G401.6 (cell line): ENCODE results near the gene UBE3A.
A peak's percentile ranks its signal among the peaks of the same experiment; 100 is the strongest.
"Not testable (repeated sequence)": the region's sequence is repeated elsewhere in the genome, so short reads cannot be mapped to it uniquely, and the experiment has no call there.

ENCODE experiments used
- FAIRE-seq: peaks from 2 replicates; lab custom pipeline; 2012; peaks lifted over from hg19 to GRCh38; lab: Jason Lieb, UNC

Gene UBE3A

DNA sequence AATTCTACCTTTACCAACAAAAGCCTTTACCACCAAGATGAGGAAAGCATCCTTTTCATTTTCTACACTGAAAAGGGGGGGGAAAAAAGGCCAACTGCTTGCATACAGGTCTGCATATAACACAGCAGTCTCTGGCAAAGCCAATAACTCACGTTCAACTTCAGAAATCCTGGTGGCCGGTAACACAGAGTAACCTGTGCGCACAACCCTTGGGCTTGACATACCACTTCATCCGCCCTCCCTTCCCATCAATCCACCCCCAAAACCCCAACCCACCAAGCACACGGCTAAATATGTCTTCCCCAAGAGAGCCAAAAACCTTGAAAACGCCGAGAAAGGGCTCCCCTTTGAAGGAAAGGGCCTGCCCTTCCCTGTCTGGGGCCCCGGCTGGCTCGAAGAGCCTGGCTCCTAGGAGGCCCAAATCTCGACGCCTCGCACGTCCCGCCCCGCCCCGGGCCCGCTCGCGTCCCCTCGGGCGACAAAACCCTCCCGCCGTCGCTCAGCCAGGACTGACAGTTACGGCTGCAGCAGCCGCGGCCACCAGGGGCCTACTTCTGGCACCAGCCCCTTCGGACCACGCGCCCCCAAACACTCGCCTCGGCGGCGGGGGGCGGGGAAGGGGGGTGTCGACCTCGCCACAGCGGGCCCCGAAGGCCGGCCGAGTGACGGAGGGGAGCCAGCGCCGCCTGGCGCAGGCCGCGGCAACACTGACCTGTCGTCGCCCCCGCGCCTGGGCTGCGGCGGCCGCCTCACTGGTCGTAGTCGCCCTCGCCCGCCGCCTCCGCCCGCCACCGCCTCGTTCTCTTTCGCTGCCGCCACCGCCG lies 835 bp downstream of the UBE3A start:
- no peak for FAIRE-seq

DNA sequence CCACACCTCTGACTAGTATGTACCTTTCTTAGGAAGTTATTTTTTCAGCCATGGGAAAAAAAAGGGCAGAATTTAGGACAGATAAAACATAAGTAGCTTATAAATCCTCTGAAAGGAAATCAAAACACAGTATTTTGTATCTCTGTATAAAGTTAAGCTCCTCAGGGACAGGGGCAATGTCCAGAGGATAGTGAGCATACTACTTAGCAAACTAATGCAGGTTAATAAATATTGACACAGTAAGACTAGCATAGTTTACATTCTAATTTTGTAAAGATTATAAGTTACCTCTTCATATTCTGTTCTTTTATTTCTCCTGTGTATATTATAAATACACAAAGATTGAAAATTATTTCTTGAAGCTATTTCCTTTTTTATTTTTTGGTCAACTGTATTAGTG lies 2.1 kb downstream of the UBE3A start:
- FAIRE-seq: peak; percentile 76

DNA sequence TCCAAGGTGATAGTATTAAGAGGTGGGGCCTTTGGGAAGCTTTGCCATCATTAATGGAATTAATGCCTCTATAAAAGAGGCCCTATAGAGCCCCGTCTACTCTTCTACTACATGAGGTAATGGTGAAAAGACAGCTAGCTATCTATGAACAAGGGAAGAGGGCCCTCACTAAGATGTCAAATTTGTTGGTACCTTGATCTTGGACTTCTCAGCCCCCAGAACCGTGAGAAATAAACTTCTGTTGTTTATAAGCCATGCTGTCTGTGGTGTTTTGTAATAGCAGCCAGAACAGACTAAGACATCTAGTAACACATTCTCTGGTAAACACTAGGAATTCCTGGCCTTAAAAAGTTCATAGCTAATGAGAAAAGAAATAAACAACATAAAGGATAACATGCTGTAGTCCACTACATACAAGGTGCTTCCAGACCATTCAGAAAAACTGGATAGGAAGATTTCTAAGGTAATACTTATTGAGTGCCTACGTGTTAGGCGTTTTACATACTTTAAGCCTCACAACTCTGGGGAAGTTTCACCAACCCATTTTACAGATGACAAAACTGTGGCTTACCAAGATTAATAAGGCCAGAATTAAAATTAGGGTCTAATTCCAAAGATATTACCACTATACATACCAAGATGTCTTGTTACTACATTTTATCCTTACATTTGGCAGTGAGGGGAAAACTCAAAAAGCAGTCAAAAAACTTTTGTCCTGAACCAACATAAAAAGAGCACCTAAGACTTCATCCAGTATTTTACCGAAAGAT lies 3.2 kb downstream of the UBE3A start:
- no peak for FAIRE-seq

GRCh38 chr15:25433118-25433865 lies 5.5 kb downstream of the UBE3A start:
- FAIRE-seq: no peak

GRCh38 chr15:25431836-25432561 lies 6.8 kb downstream of the UBE3A start:
- FAIRE-seq: no peak

DNA sequence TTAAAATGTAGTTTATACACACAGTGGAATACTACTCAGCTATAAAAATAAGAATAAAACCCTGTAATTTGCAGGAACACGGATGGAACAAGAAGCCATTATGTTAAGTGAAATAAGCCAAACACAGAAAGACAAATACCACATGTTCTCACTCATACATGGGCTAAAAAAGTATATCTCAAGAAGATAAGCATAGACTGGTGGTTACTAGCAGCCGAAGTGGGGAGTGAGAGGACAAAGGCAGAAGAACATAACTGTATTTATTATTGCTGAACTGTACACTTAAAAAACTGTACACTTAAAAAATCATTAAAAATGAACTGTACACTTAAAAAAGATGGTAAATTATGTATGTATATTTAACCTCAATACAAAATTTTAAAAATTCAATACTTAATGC lies 11.0 kb downstream of the UBE3A start:
- FAIRE-seq: no peak

- FAIRE-seq: no peak
These were observed 11.8 kb downstream of the UBE3A start for GRCh38 chr15:25426896-25427610.

DNA sequence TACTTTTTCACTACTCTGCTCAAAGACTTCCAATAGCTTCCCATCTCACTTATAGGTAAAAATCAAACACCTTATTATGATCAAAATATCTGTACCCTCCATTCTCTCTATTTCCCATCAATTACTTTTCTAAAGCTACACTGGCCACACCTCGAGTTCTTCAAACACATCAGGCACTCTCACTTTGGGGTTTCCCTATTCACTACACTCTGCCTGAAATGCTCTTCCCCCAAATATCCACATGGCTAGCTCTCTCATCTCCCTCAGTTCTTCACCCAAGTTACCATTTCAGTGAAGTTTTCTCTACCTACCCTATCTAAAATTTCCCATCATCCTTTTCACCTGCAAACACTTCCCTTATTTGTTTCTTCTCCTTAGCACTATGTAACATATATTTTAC lies 14.8 kb downstream of the UBE3A start:
- FAIRE-seq: no peak

DNA sequence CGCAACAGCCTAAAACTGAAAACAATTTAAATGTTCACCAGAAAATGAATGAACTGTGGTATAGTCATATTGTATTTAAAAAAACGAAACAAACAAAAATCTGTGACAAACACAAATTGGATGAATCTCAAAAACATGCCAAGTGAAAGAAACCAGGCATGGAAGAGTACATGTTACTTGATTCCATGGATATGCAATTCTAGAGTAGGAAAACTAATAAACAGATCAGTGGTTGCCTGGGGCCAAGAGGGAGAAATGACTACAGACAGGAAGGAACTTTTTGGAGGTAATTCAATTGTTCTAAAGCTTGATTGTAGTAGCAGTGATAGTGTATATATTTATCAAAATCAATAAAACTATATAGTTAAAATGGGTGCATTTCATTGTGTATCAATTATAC lies 16.8 kb downstream of the UBE3A start:
- no peak for FAIRE-seq

DNA sequence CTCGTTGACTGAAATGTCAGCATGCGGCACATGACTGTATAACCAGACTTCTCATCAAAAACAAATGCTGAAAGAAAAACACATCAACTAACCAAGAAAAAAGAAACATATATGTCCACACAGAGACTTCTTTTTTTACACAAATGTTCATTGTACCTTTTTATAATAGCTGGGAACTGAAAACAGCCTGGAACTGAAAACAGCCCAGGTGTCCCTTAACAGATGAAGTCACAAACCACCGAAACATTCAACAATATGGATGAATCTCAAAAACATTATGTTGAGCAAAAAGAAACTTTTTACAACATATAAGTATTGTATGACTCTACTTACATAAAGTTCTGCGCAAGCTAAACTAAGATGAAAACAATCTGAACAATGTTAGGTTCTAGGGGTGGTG lies 20.6 kb downstream of the UBE3A start:
- no peak for FAIRE-seq

GRCh38 chr15:25417604-25418003 lies 21.2 kb downstream of the UBE3A start:
- no peak for FAIRE-seq

DNA sequence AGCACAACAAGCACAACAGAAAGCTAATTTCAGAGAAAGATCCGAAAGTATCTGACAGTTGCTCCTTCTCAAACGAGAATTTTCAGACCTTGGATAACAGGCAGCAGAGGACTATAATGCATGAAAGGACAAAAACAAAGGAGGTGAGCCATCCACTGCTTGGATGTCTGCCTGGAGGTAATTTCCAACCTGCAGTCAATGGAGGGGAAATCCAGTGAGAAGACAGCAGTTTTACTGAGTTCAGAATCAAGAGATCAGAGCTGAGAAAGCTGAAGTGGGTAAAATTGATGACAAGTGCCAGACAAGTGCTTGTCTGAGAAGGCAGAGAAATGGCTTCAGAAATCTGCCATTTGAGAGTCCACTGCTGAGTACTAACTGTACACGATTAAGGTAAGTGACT lies 22.1 kb downstream of the UBE3A start:
- FAIRE-seq: no peak

DNA sequence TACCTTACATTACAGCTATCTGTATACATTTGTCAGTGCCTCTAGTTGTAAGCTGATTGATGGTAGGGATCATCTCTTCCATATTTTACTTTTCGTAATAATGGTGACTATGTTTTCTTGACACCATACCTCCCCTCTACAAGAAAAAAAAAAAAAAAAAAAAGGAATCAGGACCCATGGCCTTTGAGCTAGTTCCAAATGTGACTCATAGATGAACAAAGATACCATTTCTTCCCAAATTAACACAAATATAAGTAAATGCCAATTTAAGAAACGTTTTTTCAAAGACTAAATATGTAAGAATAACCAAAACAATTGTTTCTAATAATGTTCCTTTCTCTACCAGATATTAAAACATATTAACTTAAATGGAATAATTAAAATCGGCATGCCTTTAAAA lies 23.1 kb downstream of the UBE3A start:
- FAIRE-seq: peak; percentile 31

DNA sequence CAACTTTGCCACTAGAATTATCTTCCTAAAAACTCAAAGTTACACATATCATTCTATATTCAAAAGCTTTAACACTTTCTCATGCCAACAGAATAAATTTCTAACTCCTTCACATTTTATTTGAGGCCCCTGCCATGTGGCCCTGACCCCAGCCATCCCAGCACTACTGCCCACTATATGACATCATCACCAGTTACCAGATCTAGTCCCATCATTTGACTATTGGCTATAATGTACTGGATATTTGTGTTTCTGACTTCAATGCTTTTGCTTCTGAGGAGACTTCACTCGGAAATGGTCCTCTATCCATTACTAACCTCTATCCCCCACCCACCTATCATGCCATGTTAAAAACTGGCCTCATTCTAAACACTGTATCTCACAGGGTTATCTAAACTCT lies 23.6 kb downstream of the UBE3A start:
- FAIRE-seq: no peak

DNA sequence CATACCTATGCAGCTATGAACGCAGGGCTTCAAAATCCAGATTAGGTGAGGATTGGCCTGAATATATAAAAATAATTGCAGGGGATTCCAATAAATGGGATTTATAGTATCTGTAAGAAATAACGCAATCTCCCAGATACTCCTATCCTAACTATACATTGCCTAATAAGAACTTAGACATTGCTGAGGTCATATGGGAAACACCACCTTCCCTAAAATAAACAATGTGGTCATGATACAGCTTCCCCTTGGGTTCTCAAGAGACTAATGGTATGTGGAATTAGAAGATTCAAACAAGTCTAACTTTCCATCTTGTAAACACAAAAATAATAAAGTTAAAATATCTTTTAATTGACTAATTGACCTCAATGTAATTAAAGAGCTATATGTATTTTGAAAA lies 28.2 kb downstream of the UBE3A start:
- no peak for FAIRE-seq

DNA sequence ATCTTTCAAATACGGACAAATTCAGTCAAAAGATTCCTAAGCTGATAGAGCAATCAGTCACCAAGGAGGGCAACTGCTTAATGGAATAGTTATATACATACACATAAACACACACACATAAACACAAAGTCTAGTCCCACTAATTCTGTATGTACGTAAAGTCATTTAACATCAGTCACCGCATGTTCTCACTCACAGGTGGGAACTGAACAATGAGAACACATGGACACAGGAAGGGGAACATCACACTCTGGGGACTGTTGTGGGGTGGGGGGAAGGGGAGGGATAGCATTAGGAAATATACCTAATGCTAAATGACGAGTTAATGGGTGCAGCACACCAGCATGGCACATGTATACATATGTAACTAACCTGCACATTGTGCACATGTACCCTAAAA lies 29.1 kb downstream of the UBE3A start:
- FAIRE-seq: not testable (repeated sequence)

DNA sequence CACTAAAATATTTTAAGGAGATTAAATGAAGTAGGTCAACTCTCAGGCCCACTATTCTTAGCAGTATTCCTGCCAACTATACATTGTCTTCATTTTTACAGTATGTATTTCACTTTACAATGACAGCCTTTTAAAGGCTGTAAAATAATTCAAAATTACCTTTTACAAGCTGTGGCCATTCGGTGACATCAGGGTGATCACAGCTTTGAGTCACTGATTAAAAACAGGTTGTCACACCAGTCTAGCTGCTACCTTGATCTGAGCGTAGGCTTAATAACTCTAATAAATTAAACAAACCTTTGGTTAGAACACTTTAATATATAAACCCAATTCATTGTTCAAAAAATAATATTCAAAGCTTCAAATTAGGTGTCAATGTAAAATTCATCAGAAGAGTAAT lies 29.9 kb downstream of the UBE3A start:
- no peak for FAIRE-seq

GRCh38 chr15:25408428-25408827 lies 30.4 kb downstream of the UBE3A start:
- peak; percentile 68 for FAIRE-seq

- no peak for FAIRE-seq
These were observed 30.9 kb downstream of the UBE3A start for GRCh38 chr15:25407950-25408349.

DNA sequence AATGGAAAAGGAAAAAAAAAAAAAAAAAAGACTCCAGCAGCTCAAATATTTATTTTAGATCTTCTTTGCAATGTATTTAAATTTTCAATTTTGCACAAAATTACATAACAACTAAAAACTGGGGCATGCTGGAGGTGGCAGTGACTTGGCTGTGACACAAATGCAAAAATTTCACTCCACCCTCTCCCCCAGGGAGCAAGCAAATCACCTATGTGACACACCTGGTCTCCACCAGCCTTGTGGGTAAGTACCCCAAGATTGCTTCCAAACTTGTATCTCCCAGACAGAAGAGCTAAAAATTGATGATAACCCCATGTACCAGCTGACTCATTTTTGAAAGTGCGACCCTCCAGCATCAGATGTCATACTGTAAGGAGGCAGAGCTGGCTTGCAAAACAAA lies 32.0 kb downstream of the UBE3A start:
- FAIRE-seq: no peak

GRCh38 chr15:25406261-25406660 lies 32.6 kb downstream of the UBE3A start:
- FAIRE-seq: no peak

DNA sequence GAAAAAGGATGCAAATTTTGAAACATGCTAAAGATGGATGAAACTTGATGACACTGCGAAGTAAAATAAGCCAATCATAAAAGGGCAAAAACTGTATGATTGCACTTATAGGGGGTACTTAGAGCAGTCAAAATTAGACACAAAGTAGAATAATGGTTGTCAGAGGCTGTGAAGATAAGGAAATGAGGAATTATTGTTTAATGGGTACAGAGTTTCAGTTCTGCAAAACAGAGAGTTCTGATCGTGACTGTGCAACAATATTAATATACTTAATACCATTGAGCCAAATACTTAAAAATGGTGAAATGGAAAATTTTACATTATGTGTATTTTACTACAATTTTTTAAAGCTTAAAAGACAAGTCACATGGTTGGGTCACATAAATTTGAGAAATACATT lies 35.1 kb downstream of the UBE3A start:
- no peak for FAIRE-seq
